Kidney capillary endothelial cell (primary cell): ENCODE results near the gene CDK19.
"Not testable (repeated sequence)": the region's sequence is repeated elsewhere in the genome, so short reads cannot be mapped to it uniquely, and the experiment has no call there.

ENCODE experiments used
- DNase-seq: peaks from one replicate; pipeline ENCODE4 v3.0.0-alpha.2; 2018; ENCODE audit warnings: low spot score

CDK19 gene

GRCh38 chr6:110577596-110578167 is 237.6 kb downstream of the CDK19 start:
- DNase-seq = not testable (repeated sequence)

- DNase-seq = no peak
Measured at GRCh38 chr6:110575925-110576463, 239.3 kb downstream of the CDK19 start.

- DNase-seq = no peak
Measured at GRCh38 chr6:110574817-110575216, 240.5 kb downstream of the CDK19 start.

GRCh38 chr6:110573537-110573936 is 241.7 kb downstream of the CDK19 start:
- DNase-seq = no peak

GRCh38 chr6:110573136-110573535 is 242.1 kb downstream of the CDK19 start:
- no peak for DNase-seq

GRCh38 chr6:110567957-110568696 is 247.1 kb downstream of the CDK19 start:
- DNase-seq = no peak

GRCh38 chr6:110566346-110567125 is 248.7 kb downstream of the CDK19 start:
- DNase-seq = no peak

GRCh38 chr6:110564703-110565421 is 250.4 kb downstream of the CDK19 start:
- no peak for DNase-seq

GRCh38 chr6:110563711-110564110 is 251.6 kb downstream of the CDK19 start:
- no peak for DNase-seq

- DNase-seq = no peak
Measured at GRCh38 chr6:110562316-110562915, 252.9 kb downstream of the CDK19 start.

GRCh38 chr6:110561696-110562095 is 253.6 kb downstream of the CDK19 start:
- DNase-seq = no peak

- no peak for DNase-seq
Measured at GRCh38 chr6:110561008-110561396, 254.3 kb downstream of the CDK19 start.

GRCh38 chr6:110560239-110561007 is 254.8 kb downstream of the CDK19 start:
- DNase-seq = no peak
